Endothelial cell of umbilical vein (primary cell): ENCODE results near the gene HDAC10. TPM values are rescaled to one million over a fixed set of nuclear protein-coding genes. Genes with fewer than 3 reads are reported as not detected.

Experiments
- Bru-seq: library from RNA; stranded (reverse); fragments of 400-500 nt; gene quantifications from one replicate; lab custom pipeline; 2021; lab: Mats Ljungman, UMichigan
- BruChase-seq, 2 experiments: library from RNA; stranded (reverse); fragments of 400-500 nt; gene quantifications; one replicate each; lab custom pipeline; 2021; lab: Mats Ljungman, UMichigan
- BruUV-seq: library from RNA; stranded (reverse); fragments of 400-500 nt; replicated peaks from 2 replicates; lab custom pipeline; 2021; lab: Mats Ljungman, UMichigan
- CTCF ChIA-PET: fragments of 300-600, 350-600 bp; sonication (Branson Sonifier 250); formaldehyde crosslinking; loops from one replicate; lab custom pipeline; 2021; ENCODE audit warnings: antibody characterized with exemption, inconsistent platforms; lab: Charles Lee
- POLR2A ChIA-PET: fragments of 300-600, 350-600 bp; sonication (Branson Sonifier 250); formaldehyde crosslinking; loops from one replicate; lab custom pipeline; 2021; ENCODE audit warnings: antibody characterized with exemption, inconsistent platforms; lab: Charles Lee
- DNase-seq: peaks from one replicate; pipeline ENCODE4 v3.0.0-alpha.2; 2011; ENCODE audit warnings: low read depth, low spot score
- FAIRE-seq: peaks from 2 replicates; lab custom pipeline; 2011; peaks lifted over from hg19 to GRCh38; lab: Jason Lieb, UNC
- H2AFZ ChIP-seq: 2 replicates; pipeline ENCODE4 v1.6.0; 2012; ENCODE audit warnings: low read depth, low read length, control low read depth, inconsistent platforms
- H3K27ac ChIP-seq: 2 replicates; pipeline ENCODE4 v1.5.1; 2011; ENCODE audit warnings: low read depth, mild to moderate bottlenecking, control low read depth, low read length, moderate library complexity; ENCODE audit not compliant: insufficient read depth
- H3K27me3 ChIP-seq, 2 experiments: 2 replicates each; pipeline versions ENCODE4 v1.6.0 to v1.6.1; 2011; ENCODE audit warnings: low read length in 2 of 2, mixed read lengths in 1 of 2; ENCODE audit not compliant: control insufficient read depth in 2 of 2, insufficient read depth in 2 of 2
- H3K36me3 ChIP-seq, 2 experiments: 2 replicates in 1 of 2; 3 replicates in 1 of 2; pipeline ENCODE4 v1.5.1; 2011; ENCODE audit warnings: low read length in 2 of 2, mild to moderate bottlenecking in 1 of 2, moderate library complexity in 1 of 2; ENCODE audit not compliant: control insufficient read depth in 2 of 2, insufficient read depth in 2 of 2; ENCODE audit errors: extremely low read depth in 1 of 2
- H3K4me1 ChIP-seq: 3 replicates; pipeline ENCODE4 v1.5.1; 2011; ENCODE audit warnings: mild to moderate bottlenecking, low read length; ENCODE audit not compliant: control insufficient read depth, insufficient read depth; ENCODE audit errors: extremely low read depth
- H3K4me2 ChIP-seq: 2 replicates; pipeline ENCODE4 v1.6.1; 2011; ENCODE audit warnings: low read length, control low read depth, mixed read lengths; ENCODE audit not compliant: insufficient read depth
- H3K4me3 ChIP-seq, 3 experiments: fragments of 200-600 bp in 1 of 3; sonication (generic), shearing (Covaris generic) in 1 of 3; replicated peaks in 1 of 3; 2 replicates each; pipeline ENCODE4 v1.5.1; 2011 to 2016; ENCODE audit warnings: control low read depth in 3 of 3, low read length in 3 of 3, mild to moderate bottlenecking in 2 of 3, inconsistent platforms in 1 of 3, low read depth in 1 of 3, moderate library complexity in 1 of 3; ENCODE audit not compliant: insufficient read depth in 1 of 3
- H3K79me2 ChIP-seq: 2 replicates; pipeline ENCODE4 v1.6.0; 2012; ENCODE audit warnings: low read length, inconsistent platforms; ENCODE audit not compliant: control insufficient read depth, insufficient read depth
- H3K9ac ChIP-seq: replicated peaks from 2 replicates; pipeline ENCODE3; 2011; ENCODE audit warnings: low read length, control low read depth; ENCODE audit not compliant: insufficient read depth; ENCODE audit errors: extremely low read depth
- H3K9me1 ChIP-seq: replicated peaks from 3 replicates; pipeline ENCODE4 v1.6.0; 2011; ENCODE audit warnings: mild to moderate bottlenecking, low read length; ENCODE audit not compliant: control insufficient read depth, insufficient read depth; ENCODE audit errors: extremely low read depth
- H3K9me3 ChIP-seq: replicated peaks from 2 replicates; pipeline ENCODE4 v1.5.1; 2012; ENCODE audit warnings: low read length, inconsistent platforms; ENCODE audit not compliant: control insufficient read depth, insufficient read depth
- H4K20me1 ChIP-seq: replicated peaks from 2 replicates; pipeline ENCODE3; 2011; ENCODE audit warnings: mild to moderate bottlenecking, low read length; ENCODE audit not compliant: control insufficient read depth, insufficient read depth; ENCODE audit errors: extremely low read depth
- EZH2 ChIP-seq: IDR thresholded peaks from 2 replicates; pipeline ENCODE4 v1.6.1; 2012; ENCODE audit warnings: borderline replicate concordance, low read depth, mild to moderate bottlenecking, moderate library complexity, low read length, inconsistent platforms; ENCODE audit not compliant: severe bottlenecking
- JUN ChIP-seq: IDR thresholded peaks from 2 replicates; pipeline ENCODE4 v1.6.1; 2011; ENCODE audit warnings: borderline replicate concordance, low read depth; ENCODE audit not compliant: insufficient read length, insufficient read depth
- POLR2A ChIP-seq: IDR thresholded peaks from 2 replicates; pipeline ENCODE4 v1.6.1; 2012; ENCODE audit warnings: low read depth, mild to moderate bottlenecking, control low read depth, low read length
- POLR2AphosphoS5 ChIP-seq: IDR thresholded peaks from 2 replicates; pipeline ENCODE4 v1.6.1; 2012; ENCODE audit warnings: low read depth, mild to moderate bottlenecking, control low read depth, low read length, moderate library complexity; ENCODE audit not compliant: insufficient read depth
- dilution Hi-C: fragments of 300-500 bp; cut with MboI; formaldehyde crosslinking; loops from one replicate; pipeline ENCODE4 v1.15.0; 2019; ENCODE audit warnings: low sequenced_read_pairs; ENCODE audit not compliant: extremely low pct_ligation_motif_present
- intact Hi-C: fragments of 100-400 bp; cut with micrococcal nuclease; formaldehyde crosslinking; loops from one replicate; pipeline ENCODE4 v1.10.0; 2022
- long read RNA-seq: library from polyadenylated mRNA; stranded (forward); transcript quantifications from one replicate; pipeline ENCODE4 v2.0.0, GENCODE V29; 2021
- polyA minus RNA-seq, 3 experiments: library from RNA; depleted of rRNA, polyadenylated mRNA; stranded (reverse); fragments of >200 nt; gene quantifications; 1 replicate in 1 of 3; 2 replicates in 2 of 3; pipeline ENCODE4 v1.2.3, GENCODE V29; 2011
- polyA plus RNA-seq, 4 experiments: library from polyadenylated mRNA; depleted of rRNA in 3 of 4; stranded (reverse) in 3 of 4; unstranded in 1 of 4; fragments of >200 nt; gene quantifications; 2 replicates each; pipeline versions ENCODE4 v1.2.1 to v1.2.3, GENCODE V29; 2011 to 2012; ENCODE audit warnings: missing spikeins in 1 of 4
- total RNA-seq: library from RNA; stranded (reverse); gene quantifications from 2 replicates; pipeline ENCODE4 v1.2.3, GENCODE V29; 2021
- TF ChIP-seq, protein P1 (sequence below): IDR thresholded peaks from 2 replicates; pipeline ENCODE4 v1.6.1; 2011; ENCODE audit not compliant: insufficient read depth, insufficient read length

The HDAC10 gene, protein sequence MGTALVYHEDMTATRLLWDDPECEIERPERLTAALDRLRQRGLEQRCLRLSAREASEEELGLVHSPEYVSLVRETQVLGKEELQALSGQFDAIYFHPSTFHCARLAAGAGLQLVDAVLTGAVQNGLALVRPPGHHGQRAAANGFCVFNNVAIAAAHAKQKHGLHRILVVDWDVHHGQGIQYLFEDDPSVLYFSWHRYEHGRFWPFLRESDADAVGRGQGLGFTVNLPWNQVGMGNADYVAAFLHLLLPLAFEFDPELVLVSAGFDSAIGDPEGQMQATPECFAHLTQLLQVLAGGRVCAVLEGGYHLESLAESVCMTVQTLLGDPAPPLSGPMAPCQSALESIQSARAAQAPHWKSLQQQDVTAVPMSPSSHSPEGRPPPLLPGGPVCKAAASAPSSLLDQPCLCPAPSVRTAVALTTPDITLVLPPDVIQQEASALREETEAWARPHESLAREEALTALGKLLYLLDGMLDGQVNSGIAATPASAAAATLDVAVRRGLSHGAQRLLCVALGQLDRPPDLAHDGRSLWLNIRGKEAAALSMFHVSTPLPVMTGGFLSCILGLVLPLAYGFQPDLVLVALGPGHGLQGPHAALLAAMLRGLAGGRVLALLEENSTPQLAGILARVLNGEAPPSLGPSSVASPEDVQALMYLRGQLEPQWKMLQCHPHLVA
- total RNA-seq (42.4 and 47.0 TPM in 2 replicates), polyA plus RNA-seq (32.6 and 38.3 TPM in 2 replicates), polyA minus RNA-seq (15.7 and 19.6 TPM in 2 replicates), Bru-seq, nascent RNA (percentile 48 among the genes with signal in this experiment), BruChase-seq, experiment 1, labeled RNA remaining after a 6-hour chase (percentile 87 among the genes with signal in this experiment), BruChase-seq, experiment 2, labeled RNA remaining after a 2-hour chase (percentile 74 among the genes with signal in this experiment)
- polyA plus RNA-seq (2011; cell fraction: cytosol; rRNA removed): 5.5 and 8.8 TPM in 2 replicates
- polyA plus RNA-seq (2011; cell fraction: nucleus; rRNA removed): 193 and 224 TPM in 2 replicates
- polyA plus RNA-seq (2012): 22.9 and 34.1 TPM in 2 replicates
- polyA minus RNA-seq (2011; cell fraction: cytosol; rRNA and poly(A)+ RNA removed): 5.1 TPM
- polyA minus RNA-seq (2011; cell fraction: nucleus; rRNA and poly(A)+ RNA removed): 30.4 and 61.3 TPM in 2 replicates
- long read RNA-seq, partial matches to known transcripts: 9 of 26 reads
- long read RNA-seq, other reads (novel, unspliced or antisense): 13 of 26 reads

DNA sequence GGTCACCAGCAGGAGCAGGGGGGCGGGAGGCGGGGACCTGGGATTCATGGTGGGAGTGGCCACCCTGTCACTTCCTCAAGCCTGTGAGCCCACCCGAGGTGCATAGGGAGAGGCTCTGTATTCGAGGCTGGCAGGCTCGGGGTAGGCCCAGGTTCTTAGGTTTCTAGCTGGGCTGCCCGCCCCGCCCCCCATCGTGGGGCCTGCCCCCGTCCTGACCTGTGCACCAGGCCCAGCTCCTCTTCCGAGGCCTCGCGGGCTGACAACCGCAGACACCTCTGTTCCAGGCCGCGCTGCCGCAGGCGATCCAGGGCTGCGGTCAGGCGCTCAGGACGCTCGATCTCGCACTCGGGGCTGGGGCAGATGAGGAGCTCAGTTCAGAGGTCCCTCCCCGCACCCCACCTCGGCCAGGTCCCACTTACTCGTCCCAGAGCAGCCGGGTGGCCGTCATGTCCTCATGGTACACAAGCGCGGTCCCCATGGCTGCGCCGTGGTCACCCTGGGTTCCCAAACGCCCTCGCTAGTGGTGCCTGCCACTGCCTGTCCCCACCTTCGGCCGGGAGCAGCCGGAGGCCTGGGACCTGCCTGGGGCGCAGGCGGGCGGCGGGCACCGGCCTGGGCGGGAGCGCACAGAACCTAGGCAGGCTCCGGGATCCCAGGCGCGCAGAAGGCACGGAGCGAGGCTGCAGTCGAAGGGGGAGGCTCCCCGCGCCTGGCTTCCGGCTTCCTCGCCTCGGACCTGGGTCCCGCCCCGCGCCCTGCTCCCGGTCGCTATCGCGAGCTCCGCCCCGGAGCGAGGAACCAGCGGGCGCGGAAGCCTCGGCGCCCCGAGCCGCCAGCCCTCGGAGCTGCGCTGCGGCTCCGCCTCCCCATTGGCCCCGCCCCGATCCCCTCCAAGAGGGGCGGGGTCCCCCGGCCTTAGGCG is at the start of gene HDAC10:
TSS of gene HDAC10 (minus strand) at position 711 of the 922 bp plus-strand sequence. CDS start at position 478, 233 bp downstream.
- peak within 1 kb of the TSS; percentile 73 to 74 (median 74) for H3K4me3 ChIP-seq
- peaks cover 13% of the 10 kb centered on the region for H3K4me1 ChIP-seq
- H3K9ac ChIP-seq: peak within 1 kb of the TSS; percentile 69
- FAIRE-seq: peak; percentile 89
- H3K27ac ChIP-seq: peak within 1 kb of the TSS; percentile 26
- peaks cover 0 to 24% of the 10 kb centered on the region in 2 experiments for H3K36me3 ChIP-seq
- no peaks in the 10 kb centered on the region for H3K9me3 ChIP-seq
- peaks cover 2% of the 10 kb centered on the region for H3K79me2 ChIP-seq
- H3K27me3 ChIP-seq: no peaks in the 10 kb centered on the region
- intact Hi-C loops: loop anchor here (1.0 kb wide), 1 partner anchor 19 kb away; the partner anchor contains the start of gene MAPK11
- dilution Hi-C loops: no loop called here
- ChIA-PET POLR2A (interaction anchor here (0.6 kb wide), 1 partner anchor 113 kb away, joined by 5 read pairs; no protein-coding TSS in a partner anchor), CTCF (interaction anchor here (0.8 to 4.2 kb wide), 9 partner anchors 8 to 247 kb away, joined by 3 to 60 read pairs (median 9); partner anchors contain the start of genes DENND6B and MAPK12)
- peak within 1 kb of the TSS; percentile 82 for H3K4me2 ChIP-seq
- TF ChIP-seq JUN (no peak), EZH2 (no peak), POLR2AphosphoS5 (peak; percentile 78), POLR2A (peak; percentile 68)
- TF ChIP-seq, protein P1, sequence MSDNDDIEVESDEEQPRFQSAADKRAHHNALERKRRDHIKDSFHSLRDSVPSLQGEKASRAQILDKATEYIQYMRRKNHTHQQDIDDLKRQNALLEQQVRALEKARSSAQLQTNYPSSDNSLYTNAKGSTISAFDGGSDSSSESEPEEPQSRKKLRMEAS: no peak
- no peaks in the 10 kb centered on the region for H3K9me1 ChIP-seq
- H4K20me1 ChIP-seq: no peaks in the 10 kb centered on the region
- peak within 1 kb of the TSS; percentile 72 for H2AFZ ChIP-seq
- peak; percentile 76 for DNase-seq
- BruUV-seq: TSS peak; percentile 7
